GM12878 (cell line): ENCODE measurements around the gene CACNA1B.

ENCODE experiments used
- CHD2 ChIP-seq: IDR thresholded peaks from 2 replicates; pipeline ENCODE4 v1.6.1; 2011; ENCODE audit warnings: low read depth, low read length, improper control_type of control experiment, borderline replicate concordance
- ETV6 ChIP-seq, 2 experiments: fragments of 450-650 bp in 1 of 2; IDR thresholded peaks in 1 of 2; conservative IDR thresholded peaks in 1 of 2; 2 replicates each; pipeline ENCODE4 v1.6.1; 2014; ENCODE audit warnings: antibody characterized with exemption in 1 of 2, borderline replicate concordance in 1 of 2, low read depth in 1 of 2, mild to moderate bottlenecking in 1 of 2, moderate library complexity in 1 of 2
- MYC ChIP-seq: IDR thresholded peaks from 2 replicates; pipeline ENCODE4 v1.6.1; 2011; ENCODE audit warnings: mild to moderate bottlenecking, low read length, moderate library complexity, inconsistent platforms; ENCODE audit not compliant: insufficient read depth, insufficient replicate concordance, insufficient read length, severe bottlenecking
- TF ChIP-seq, protein P1 (sequence below): fragments of 450-650 bp; IDR thresholded peaks from 2 replicates; pipeline ENCODE4 v1.6.1; 2017; ENCODE audit warnings: borderline replicate concordance

DNA sequence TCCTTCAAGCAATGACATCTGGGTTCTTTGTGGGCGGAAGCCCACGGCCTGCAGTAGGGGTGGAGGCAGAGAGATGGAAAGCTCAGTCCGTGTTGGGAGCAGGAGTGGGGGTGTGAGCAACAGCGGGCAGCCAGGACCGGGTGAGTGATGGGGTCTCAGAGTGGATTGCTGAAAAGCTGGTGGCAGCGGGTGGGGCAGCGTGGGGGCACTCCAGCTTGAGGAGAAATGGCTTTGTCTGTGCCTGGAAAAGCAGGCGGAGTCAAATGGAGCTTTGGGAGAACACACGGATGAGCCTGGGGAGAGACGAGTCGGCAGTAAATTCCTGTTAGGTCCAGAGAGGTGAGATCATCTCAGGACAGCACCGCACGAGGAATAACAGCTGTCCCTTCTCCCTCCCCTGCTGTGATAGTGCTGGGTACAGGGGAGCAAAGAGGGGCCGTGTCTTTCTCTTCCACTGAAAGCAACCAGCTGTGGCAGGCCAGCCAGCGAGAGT, 42.1 kb downstream of the CACNA1B start:
- no peak for TF ChIP-seq ETV6 (conservative IDR thresholded peaks at IDR 0.05 in 1 of 2, IDR thresholded peaks at IDR 0.05 in 1 of 2; ENCODE audit: borderline replicate concordance in 1 of 2, low read depth in 1 of 2)
- TF ChIP-seq, protein P1, sequence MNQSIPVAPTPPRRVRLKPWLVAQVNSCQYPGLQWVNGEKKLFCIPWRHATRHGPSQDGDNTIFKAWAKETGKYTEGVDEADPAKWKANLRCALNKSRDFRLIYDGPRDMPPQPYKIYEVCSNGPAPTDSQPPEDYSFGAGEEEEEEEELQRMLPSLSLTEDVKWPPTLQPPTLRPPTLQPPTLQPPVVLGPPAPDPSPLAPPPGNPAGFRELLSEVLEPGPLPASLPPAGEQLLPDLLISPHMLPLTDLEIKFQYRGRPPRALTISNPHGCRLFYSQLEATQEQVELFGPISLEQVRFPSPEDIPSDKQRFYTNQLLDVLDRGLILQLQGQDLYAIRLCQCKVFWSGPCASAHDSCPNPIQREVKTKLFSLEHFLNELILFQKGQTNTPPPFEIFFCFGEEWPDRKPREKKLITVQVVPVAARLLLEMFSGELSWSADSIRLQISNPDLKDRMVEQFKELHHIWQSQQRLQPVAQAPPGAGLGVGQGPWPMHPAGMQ, result no peak
- no peak for TF ChIP-seq CHD2
- no peak for TF ChIP-seq MYC
